ENCODE results near the gene USH2A. TPM values are rescaled to one million over a fixed set of nuclear protein-coding genes. Genes with fewer than 3 reads are reported as not detected.

Gene USH2A
- total RNA-seq, 1 experiment from 2014 or later = not detected

GRCh38 chr1:215963621-215964020, 459.6 kb downstream of the USH2A start:
- DNase-seq (ENCODE audit: low spot score) = no peak

GRCh38 chr1:215963040-215963439, 460.2 kb downstream of the USH2A start:
- DNase-seq (ENCODE audit: low spot score) = no peak

GRCh38 chr1:215958841-215959240, 464.4 kb downstream of the USH2A start:
- DNase-seq (ENCODE audit: low spot score) = no peak

GRCh38 chr1:215957663-215958062, 465.6 kb downstream of the USH2A start:
- DNase-seq (ENCODE audit: low spot score) = no peak

- DNase-seq (ENCODE audit: low spot score) = no peak
These were observed 490.7 kb downstream of the USH2A start for GRCh38 chr1:215932558-215932957.

- no peak for DNase-seq (ENCODE audit: low spot score)
These were observed 496.6 kb downstream of the USH2A start for GRCh38 chr1:215926670-215927069.

- DNase-seq (ENCODE audit: low spot score) = no peak
These were observed 500.0 kb downstream of the USH2A start for GRCh38 chr1:215923129-215923824.

GRCh38 chr1:215911406-215911968, 511.8 kb downstream of the USH2A start:
- DNase-seq (ENCODE audit: low spot score) = peak; percentile 4

GRCh38 chr1:215905493-215906115, 517.6 kb downstream of the USH2A start:
- no peak for DNase-seq (ENCODE audit: low spot score)

GRCh38 chr1:215900684-215901083, 522.6 kb downstream of the USH2A start:
- DNase-seq (ENCODE audit: low spot score) = no peak

GRCh38 chr1:215899901-215900300, 523.3 kb downstream of the USH2A start:
- no peak for DNase-seq (ENCODE audit: low spot score)

- no peak for DNase-seq (ENCODE audit: low spot score)
These were observed 527.4 kb downstream of the USH2A start for GRCh38 chr1:215895893-215896292.

- no peak for DNase-seq (ENCODE audit: low spot score)
These were observed 528.0 kb downstream of the USH2A start for GRCh38 chr1:215895276-215895675.

GRCh38 chr1:215894617-215895016, 528.6 kb downstream of the USH2A start:
- no peak for DNase-seq (ENCODE audit: low spot score)

- no peak for DNase-seq (ENCODE audit: low spot score)
These were observed 531.8 kb downstream of the USH2A start for GRCh38 chr1:215891266-215892057.

- no peak for DNase-seq (ENCODE audit: low spot score)
These were observed 532.8 kb downstream of the USH2A start for GRCh38 chr1:215890438-215890837.

GRCh38 chr1:215889871-215890270, 533.4 kb downstream of the USH2A start:
- DNase-seq (ENCODE audit: low spot score) = no peak

- no peak for DNase-seq (ENCODE audit: low spot score)
These were observed 535.1 kb downstream of the USH2A start for GRCh38 chr1:215888159-215888558.

- no peak for DNase-seq (ENCODE audit: low spot score)
These were observed 535.6 kb downstream of the USH2A start for GRCh38 chr1:215887627-215888026.

GRCh38 chr1:215883004-215883403, 540.2 kb downstream of the USH2A start:
- DNase-seq (ENCODE audit: low spot score) = no peak

GRCh38 chr1:215878843-215879242, 544.4 kb downstream of the USH2A start:
- no peak for DNase-seq (ENCODE audit: low spot score)

- DNase-seq (ENCODE audit: low spot score) = no peak
These were observed 545.1 kb downstream of the USH2A start for GRCh38 chr1:215878128-215878527.
